ELF-1 (cell line): ENCODE measurements around the gene NEB.

Experiments
- DNase-seq: peaks from one replicate; pipeline ENCODE4 v3.0.0-alpha.2; 2016; ENCODE audit warnings: low read depth, low spot score

The NEB gene

DNA sequence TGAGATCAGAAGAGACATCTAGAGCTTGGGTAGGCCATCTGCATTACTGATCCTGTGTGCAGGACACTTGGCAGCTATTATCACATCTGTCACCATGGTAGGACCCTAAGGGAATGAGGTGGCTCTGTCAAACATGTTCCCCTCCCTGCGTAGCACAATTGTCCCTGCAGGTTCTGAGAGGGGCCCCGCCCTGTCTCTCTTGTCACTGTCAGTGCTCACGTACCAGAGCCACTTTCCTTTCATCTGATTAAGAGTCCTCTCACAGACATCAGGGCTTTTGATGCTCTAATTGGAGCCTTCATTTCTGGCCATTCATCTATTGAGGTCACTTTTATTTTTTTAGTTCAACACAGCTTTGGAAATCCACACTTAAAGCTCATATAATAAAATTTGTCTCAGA lies 38.5 kb downstream of the NEB start:
- no peak for DNase-seq

- no peak for DNase-seq
These were observed 42.6 kb downstream of the NEB start for GRCh38 chr2:151691631-151692030.

GRCh38 chr2:151688719-151689118 lies 45.6 kb downstream of the NEB start:
- DNase-seq: no peak

- DNase-seq: no peak
These were observed 51.7 kb downstream of the NEB start for GRCh38 chr2:151682459-151683003.

GRCh38 chr2:151681051-151681450 lies 53.2 kb downstream of the NEB start:
- DNase-seq: no peak

DNA sequence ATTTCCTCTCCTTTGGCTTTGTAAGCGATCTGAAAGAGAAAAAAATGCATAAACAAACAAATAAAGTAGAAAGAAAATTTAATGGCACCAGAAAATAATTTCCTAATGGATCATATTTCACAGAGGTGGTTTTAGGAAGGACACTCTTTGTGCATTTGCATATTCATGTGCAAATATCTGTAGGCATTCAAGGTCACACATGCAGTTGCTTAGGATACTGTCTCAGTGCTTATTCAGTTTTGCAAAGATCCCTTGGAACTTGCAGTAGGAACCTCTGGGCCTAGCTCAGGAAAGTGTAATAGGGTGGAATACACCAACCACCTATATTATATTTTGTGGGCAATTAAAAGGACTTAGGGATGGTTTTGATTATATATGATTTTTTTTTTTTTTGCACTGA lies 54.3 kb downstream of the NEB start:
- DNase-seq: no peak

DNA sequence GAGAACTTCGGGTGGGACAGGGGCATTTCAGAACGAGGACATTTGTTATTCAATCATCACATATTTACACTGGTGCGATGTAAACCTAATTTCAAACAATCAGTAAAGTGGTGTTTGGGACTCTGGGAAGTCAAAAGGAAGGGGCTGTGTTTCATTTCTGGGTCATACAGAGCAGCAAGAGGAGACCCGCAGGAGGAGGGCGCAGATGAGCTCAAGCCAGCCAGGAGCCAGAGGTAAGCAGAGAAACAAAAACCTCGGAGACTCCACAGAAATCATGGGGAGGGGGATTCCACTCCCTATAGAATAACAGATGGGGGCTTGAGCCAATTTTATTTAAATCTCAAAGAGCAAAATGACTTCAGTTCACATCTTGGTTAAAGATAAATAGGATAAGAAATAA lies 55.4 kb downstream of the NEB start:
- no peak for DNase-seq

DNA sequence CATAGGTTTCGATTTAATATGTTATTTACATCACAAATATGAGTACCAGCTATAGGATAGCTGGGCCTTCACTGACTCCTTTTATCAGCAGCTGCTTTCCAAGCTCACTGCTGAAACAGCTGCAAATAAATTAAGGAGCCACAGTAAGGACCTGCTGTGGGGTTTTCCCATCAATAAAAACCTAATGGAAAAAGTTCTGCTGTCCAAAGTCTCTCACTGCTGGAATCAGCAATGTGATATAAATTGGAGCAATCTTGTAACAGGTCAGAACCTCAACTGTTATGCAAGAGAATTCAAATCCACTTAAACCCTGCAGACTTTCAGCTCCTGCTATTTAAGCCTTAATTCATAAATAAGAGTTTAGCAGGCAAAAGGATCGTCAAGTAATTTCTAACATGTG lies 61.3 kb downstream of the NEB start:
- no peak for DNase-seq

- no peak for DNase-seq
These were observed 62.0 kb downstream of the NEB start for GRCh38 chr2:151672277-151672676.

- DNase-seq: no peak
These were observed 63.3 kb downstream of the NEB start for GRCh38 chr2:151670846-151671597.

GRCh38 chr2:151670346-151670745 lies 63.9 kb downstream of the NEB start:
- DNase-seq: no peak

GRCh38 chr2:151669585-151670081 lies 64.6 kb downstream of the NEB start:
- DNase-seq: peak; percentile 44

DNA sequence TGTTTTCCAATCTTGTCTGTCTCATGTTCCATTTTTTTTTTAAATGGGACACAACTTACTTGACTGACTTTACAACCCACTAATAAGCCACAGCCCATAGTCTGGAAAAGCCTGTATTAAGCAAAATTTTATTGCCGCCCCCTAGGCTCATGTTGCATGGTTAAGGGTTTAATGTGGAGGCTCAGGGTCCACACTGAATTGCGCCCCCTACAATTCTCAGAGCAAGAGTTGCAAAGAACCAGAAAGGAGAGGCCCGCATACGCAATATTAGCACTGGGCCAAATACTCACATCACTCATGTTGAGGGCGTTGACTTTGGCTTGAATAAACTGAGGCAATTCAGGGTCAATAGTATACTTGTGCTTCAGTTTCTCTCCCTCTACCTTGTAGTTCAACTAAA lies 65.5 kb downstream of the NEB start:
- no peak for DNase-seq

GRCh38 chr2:151665959-151666358 lies 68.3 kb downstream of the NEB start:
- DNase-seq: no peak

GRCh38 chr2:151664520-151664919 lies 69.8 kb downstream of the NEB start:
- DNase-seq: no peak

- no peak for DNase-seq
These were observed 72.7 kb downstream of the NEB start for GRCh38 chr2:151661625-151662024.

DNA sequence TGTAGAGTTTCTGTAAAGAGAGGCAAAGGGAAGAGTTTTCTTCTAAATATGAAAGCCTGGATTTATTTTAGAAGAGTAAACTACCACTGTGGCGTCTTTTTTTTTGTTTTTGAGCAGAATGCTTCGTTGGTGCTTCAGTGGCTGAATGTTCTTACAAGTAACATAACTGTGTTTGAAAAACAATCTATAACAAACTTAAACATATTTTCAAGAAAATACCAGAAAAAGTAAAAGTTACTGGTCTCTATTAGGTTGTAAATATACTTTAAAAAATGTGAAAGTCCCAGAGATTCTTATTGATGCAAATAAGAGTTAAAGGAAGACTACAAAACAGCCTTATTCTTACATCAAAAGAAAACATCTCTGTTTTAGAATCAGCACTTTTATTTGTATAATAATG lies 76.2 kb downstream of the NEB start:
- no peak for DNase-seq

GRCh38 chr2:151657667-151658076 lies 76.6 kb downstream of the NEB start:
- DNase-seq: no peak

GRCh38 chr2:151655663-151656398 lies 78.4 kb downstream of the NEB start:
- no peak for DNase-seq

GRCh38 chr2:151654891-151655290 lies 79.4 kb downstream of the NEB start:
- DNase-seq: no peak

DNA sequence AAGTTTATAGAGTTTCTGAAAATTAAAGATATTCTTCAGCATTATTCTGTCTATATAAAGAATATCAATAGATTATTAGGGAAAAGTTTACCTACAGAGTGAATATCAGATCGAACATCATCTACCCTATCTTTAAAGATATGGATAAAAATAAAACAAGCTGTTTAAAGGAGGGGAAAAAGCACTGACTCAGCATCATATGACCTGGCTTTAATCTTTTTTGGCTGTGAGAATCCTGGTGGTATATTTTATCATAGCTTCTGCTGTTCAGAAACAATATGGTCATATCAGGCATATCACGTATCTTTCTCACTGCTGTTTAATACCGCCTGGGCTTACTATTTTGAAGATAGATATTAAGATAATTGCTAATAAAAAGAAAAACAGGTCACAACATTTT lies 80.2 kb downstream of the NEB start:
- DNase-seq: no peak

DNA sequence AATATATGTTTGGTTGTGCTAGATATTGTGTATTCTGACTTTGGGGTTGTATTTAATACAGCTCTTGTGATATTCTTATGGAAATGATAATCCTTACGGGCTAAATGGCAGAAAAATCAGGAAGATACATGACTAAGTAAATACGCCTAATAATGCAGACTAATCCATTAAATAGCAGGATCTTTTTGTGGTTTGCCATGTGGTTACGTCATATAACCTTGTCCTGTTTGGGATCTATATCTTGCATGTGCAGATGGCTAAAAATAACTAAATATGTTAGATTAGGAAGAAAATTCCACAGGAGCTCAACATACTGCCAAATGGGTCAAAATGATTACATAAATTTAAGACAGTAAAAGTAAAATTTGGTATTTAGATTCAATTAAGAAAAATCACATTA lies 83.0 kb downstream of the NEB start:
- DNase-seq: no peak

- DNase-seq: no peak
These were observed 83.8 kb downstream of the NEB start for GRCh38 chr2:151650456-151650855.
